GM19468 (cell line): ENCODE measurements around the gene ABHD5.

Experiments used
- ATAC-seq: cut with Tn5 transposase; IDR thresholded peaks from one replicate; pipeline ENCODE4 v1.9.1; 2021; ENCODE audit warnings: mild to moderate bottlenecking, moderate library complexity, moderate number of reproducible peaks; ENCODE audit not compliant: unreplicated experiment; ENCODE audit errors: extremely low read depth

ABHD5 gene

GRCh38 chr3:43752905-43753304 is 62.2 kb downstream of the ABHD5 start:
- no peak for ATAC-seq

DNA sequence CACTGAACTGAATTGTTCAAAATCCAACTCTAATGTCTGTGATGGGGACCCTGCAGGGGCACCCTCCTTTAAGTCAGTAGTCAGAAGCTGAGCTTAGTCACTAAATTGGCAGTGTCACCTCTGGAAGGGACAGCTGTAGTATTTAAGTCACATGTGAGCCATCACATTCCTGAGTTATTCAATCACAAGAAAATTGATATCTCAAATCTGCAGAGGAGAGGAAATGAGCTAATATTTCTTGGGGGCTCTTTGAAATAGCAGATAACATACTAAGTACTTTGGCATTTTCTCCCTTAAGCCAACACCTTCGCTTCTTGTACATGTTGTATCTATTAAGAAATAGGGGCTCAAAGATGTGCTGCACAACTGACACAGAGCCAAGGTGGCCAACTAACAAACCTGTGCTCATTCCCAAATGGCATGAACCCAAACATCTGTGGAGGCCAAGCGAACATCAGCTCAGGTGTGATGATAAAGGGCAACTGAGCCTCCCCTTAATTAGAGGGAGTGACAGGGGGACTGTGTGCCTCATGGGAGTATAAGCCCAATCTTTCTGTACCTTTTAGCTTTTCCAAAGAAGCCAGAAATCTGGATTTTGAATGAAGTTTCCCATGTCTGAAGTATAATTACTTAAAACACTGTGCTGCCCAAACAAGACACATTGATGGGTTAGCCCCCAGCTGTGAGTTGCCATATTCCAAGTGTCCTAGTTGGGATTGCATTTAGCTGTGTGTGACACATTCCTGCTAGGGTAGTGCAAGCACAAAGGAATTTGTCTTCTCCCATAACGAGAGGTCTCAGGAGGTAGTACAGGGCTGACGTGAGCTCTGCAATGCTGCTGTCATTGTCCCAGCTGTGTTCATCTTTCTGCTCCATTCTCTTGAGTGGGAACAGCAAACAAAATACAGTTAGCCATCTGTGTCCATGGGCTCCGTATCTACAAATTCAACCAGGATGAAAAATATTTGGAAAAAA is 63.3 kb downstream of the ABHD5 start:
- ATAC-seq = no peak

DNA sequence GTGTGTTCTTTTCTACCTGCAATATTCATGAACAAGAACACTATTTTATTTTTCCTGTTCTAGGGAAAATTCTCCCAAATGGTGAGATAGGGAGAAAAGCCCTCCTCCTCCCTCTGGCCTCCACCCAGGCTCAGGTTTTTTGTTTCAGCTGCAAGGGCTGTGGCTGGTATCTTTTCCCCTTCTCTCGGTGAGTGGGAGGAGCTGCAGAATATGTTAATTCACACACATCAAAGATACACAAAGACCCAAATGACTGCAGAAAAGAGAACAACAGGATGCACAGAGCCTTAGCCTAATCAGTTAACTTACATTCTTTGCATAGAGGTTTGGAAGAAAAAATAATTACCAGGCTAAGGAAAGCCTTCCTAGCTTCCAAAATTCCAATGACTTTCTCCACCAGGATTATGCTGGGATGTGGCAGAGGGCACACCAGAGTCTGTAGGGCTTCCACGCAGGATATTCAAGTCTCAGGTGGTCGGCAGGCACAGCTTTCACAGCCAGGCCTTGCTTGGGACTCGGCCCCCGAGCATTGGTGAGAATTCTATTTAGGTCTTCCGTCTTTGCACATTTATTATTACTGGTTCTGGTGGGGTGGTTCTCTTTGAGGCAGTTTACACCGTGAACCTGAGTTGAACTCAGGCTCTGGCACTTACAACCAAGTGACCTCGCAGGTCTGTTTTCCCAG is 64.9 kb downstream of the ABHD5 start:
- no peak for ATAC-seq

- no peak for ATAC-seq
Measured at GRCh38 chr3:43757666-43758321, 67.1 kb downstream of the ABHD5 start.

GRCh38 chr3:43758592-43759225 is 68.0 kb downstream of the ABHD5 start:
- no peak for ATAC-seq

DNA sequence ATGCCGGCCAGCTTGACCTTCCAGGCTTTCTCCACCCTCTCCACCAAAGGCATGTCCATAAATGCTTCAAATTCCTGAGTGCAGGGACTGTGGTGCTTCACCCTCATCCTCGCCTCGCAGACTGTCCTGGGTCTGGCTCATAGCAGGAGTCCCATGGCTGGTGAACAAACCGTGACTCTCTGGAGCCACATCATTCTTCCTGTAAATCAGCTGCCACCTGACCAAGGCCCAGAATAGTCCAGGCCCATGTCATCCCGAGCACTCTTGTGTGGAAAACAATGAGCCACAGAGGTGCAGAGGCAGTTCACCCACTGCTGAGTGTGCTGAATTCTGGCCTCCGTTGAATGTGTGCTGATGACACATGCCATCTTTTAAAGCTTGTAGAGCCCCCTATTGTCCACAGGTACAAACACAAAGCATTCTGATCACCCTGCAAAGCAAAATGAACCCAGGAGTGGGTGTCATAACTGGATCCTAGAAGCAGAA is 68.6 kb downstream of the ABHD5 start:
- no peak for ATAC-seq

GRCh38 chr3:43759938-43760337 is 69.2 kb downstream of the ABHD5 start:
- ATAC-seq = no peak

DNA sequence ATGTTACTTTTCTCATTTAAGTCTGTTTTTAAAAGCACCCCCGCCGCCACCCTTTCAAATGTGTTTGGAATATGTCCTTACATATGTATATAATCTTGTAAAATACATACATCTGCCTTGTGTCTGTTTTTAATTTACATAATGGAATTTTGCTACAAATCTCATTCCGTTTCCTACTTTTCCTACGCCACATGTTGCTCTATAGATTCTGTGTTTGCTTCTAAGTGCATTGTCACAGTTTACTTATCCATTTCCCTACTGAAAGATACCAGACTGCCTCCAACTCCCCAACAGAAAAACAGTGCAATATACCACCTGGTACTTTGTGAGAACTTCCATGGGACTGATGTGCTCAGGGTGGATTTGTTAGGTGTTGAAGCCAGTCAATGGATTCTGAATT is 70.2 kb downstream of the ABHD5 start:
- no peak for ATAC-seq

GRCh38 chr3:43762451-43762850 is 71.7 kb downstream of the ABHD5 start:
- no peak for ATAC-seq

GRCh38 chr3:43764056-43764455 is 73.3 kb downstream of the ABHD5 start:
- no peak for ATAC-seq

DNA sequence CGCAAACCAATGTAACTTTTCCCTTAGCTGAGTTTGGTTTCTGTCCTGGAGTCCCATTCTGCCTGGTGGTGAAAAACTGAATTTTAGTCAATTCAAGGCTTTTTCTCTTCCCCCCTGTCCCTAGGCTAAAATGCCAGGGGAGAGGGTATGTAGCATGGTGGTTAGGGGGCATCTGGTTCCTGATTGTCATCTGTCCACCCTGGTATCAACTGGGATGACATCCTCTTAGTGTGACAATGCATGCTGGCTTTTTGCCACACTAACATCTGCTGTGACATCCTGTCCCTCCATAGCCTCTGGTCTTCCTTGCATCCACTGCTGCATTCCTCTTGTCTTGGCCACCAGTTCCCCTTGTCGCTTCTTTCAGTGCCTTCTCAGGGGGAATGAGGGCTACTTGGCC is 73.7 kb downstream of the ABHD5 start:
- no peak for ATAC-seq

GRCh38 chr3:43765521-43765971 is 74.8 kb downstream of the ABHD5 start:
- no peak for ATAC-seq

DNA sequence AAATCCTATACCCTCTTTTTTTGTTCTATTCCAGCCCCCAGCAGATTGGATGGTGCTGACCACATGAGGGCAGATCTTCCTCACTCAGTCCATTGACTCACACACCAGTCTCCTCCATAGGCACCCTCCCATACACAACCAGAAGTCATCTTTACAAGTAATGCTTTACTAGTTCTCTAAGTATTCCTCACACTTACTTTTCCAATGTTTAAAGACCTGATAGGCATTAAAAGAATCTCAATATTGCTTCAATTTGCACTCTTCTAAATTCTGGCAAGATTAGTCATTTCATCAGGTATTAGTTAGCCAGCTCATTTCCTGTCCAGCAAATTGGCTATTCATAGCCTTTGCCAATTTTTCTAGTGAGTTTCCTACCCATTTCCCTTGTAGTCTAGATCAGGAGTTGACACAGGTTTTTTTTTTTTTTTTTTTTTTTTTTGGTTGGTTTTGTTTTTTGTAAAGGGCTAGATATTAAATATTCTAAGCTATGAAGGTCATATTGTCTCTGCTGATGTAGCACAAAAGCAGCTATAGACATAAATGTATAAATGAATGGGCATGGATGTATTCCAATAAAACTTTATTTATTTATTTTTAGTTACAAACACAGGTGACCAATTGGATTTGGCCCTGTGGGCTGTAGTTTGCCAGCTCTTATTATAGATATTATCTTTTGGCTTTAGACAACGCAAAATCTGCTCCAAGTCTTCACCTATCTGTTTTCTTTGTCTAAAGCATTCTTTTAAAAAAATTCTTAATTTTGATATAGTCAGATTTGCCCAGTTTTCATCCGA is 76.1 kb downstream of the ABHD5 start:
- ATAC-seq = no peak

DNA sequence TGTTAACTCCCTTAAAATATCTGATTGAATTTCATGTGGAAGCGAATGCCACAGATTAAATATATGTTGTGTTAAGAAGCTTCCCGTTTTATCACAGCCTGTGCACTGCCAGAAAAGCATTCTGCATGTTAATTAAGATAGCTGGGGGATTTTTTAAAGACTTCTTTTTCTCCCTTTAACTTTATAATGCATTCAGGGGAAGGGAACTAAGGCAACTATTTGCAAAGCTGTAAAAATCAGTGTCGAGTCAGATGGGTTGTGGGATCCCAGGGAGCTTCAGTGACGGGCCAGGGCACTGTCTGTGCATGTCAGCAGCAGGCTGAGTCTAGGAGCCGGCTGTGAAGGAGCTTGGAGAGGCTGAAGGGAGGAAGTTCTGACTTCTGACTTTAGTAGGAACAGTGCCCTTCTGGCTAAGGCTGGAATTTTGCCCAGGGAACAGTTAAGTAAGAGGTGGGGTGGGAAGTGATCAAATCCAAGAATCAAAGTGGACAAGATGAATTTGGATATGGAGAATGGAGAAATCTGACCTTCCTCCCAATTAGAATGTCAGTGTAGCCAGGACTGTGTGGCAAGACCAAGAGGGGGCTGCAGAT is 77.7 kb downstream of the ABHD5 start:
- ATAC-seq = no peak

DNA sequence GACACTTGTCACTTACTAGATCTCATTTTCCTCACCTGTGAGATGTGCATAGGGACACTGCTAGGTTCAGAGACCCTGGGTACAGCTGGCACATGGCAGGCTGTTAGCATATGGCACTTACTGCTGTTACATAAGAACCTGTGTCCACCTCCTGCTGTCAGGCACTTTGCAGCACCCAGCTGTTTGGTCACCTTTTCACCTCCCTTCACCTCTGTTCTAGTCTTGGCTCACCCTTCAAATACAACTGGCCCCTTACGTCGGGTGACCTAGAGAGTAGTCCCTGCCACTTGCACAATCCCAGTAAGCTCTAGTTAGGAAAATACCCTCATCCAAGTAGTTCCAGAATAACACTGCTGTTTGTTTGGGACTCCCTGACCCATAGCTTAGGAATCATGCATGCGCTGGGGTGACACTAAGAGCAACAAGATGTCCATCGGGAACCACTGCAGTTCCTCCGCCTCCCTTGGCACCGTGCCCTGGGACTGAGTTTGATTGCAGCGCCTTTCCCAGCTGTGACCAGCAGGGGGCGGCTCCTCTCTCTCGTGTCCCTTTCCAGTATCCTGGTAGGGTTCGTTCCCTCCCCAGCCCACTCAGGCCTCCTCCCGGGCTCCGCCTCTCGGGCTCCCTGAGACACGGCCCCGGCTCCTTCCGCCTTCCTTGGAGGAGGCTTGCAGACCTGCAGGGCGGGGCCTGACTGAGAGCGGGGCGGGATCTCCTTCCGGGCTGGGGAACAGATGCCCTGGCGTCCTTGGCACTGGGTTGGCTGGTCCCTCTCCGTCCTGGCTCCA is 78.6 kb downstream of the ABHD5 start:
- ATAC-seq = no peak

GRCh38 chr3:43769885-43770425 is 79.2 kb downstream of the ABHD5 start:
- ATAC-seq = no peak

DNA sequence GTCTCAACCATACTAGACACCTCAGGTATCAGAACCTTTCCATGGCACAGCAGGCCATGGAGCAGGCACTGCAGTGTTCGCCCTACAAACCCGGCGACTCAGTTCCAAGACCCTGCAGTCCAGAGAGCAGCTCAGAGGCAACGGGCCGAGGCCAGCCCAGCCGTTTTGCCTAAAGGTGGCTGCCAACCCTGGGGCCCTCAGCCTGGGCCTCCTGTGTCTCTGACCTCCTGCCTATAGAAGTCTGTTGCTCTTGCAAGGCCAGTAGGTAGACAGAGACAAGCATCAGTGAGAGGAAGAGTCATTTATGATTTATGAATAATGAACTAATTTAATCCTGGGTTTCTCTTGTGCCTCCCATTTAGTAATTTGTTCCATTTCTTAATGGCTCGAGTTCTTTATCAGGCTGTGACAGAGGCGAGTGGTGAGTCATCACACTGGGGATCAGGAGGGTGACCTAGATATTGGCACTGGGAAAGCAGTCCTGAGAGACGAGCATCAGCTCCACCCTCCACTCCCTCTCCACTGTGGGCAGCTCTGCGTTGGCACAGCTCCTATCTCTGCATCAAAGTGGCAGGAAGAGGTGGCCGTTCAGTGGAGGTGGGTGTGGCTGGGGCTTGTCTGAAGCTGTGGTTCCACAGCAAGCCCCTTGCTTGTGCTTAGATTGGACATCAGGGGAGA is 79.8 kb downstream of the ABHD5 start:
- ATAC-seq = no peak
